Body of pancreas (tissue), 4 donors: ENCODE measurements around the gene NOD2. TPM values are rescaled to one million over a fixed set of nuclear protein-coding genes. Genes with fewer than 3 reads are reported as not detected.

Source experiments
- ATAC-seq: fragments of 150-250 bp; one replicate; pipeline ENCODE4 v1.9.1; 2016
- DNase-seq, 4 donors: peaks; one replicate each; pipeline ENCODE4 v3.0.0-alpha.2; 2019
- H3K27ac ChIP-seq, 4 donors: fragments of 200-600 bp; sonication (generic); 1 replicate in 3 of 4; 2 replicates in 1 of 4; pipeline versions ENCODE4 v1.5.1 to v1.6.1; 2016 to 2019; ENCODE audit warnings: mild to moderate bottlenecking in 1 of 4, mixed read lengths in 1 of 4, moderate library complexity in 1 of 4
- H3K27me3 ChIP-seq, 2 donors: fragments of 200-600 bp; sonication (generic); one replicate each; pipeline ENCODE4 v1.6.0; 2016; ENCODE audit warnings: mild to moderate bottlenecking in 1 of 2
- H3K36me3 ChIP-seq, 2 donors: fragments of 200-600 bp; sonication (generic); replicated peaks in 1 of 2; 2 replicates each; pipeline ENCODE4 v1.5.1; 2016; ENCODE audit warnings: low read depth in 2 of 2; ENCODE audit not compliant: insufficient read depth in 1 of 2
- H3K4me1 ChIP-seq: fragments of 200-600 bp; sonication (generic); one replicate; pipeline ENCODE4 v1.6.0; 2016
- H3K4me3 ChIP-seq, 2 donors: fragments of 200-600 bp; sonication (generic); 1 replicate in 1 of 2; 2 replicates in 1 of 2; pipeline ENCODE4 v1.5.1; 2016 to 2019
- H3K9me3 ChIP-seq, 3 donors: fragments of 200-600 bp; sonication (generic); 1 replicate in 2 of 3; 2 replicates in 1 of 3; pipeline ENCODE4 v1.5.1; 2016
- CTCF ChIP-seq, 7 experiments: fragments of 450-650 bp in 4 of 7; fragments of 200-600 bp in 3 of 7; sonication (generic) in 3 of 7; IDR thresholded peaks; one replicate each; pipeline ENCODE4 v1.5.1; 2016 to 2019; ENCODE audit warnings: antibody characterized with exemption in 7 of 7
- POLR2A ChIP-seq, 3 donors: fragments of 450-650 bp; IDR thresholded peaks; one replicate each; pipeline ENCODE4 v1.6.1; 2016; ENCODE audit warnings: antibody characterized with exemption in 3 of 3, mild to moderate bottlenecking in 2 of 3
- WGBS, 2 donors: methylation state at CpG; one replicate each; pipeline ENCODE4 v1.1.5; 2017; 5-methylcytosine and 5-hydroxymethylcytosine counted together
- intact Hi-C: fragments of 100-400 bp; cut with DNase I; formaldehyde crosslinking; loops from one replicate; pipeline ENCODE4 v1.15.1; 2023
- total RNA-seq, 2 donors: library from RNA; depleted of rRNA; stranded (reverse); fragments of >200 nt; gene quantifications; one replicate each; pipeline ENCODE4 v1.1.0, GENCODE V29; 2016

Gene NOD2
- total RNA-seq, 2 donors from 2014 or later = 0.33 to 1.8 TPM

- H3K9me3 ChIP-seq = no peaks in the 10 kb centered on the region
- DNase-seq = no peak
- no peak overlapping the region for H3K4me3 ChIP-seq
- H3K36me3 ChIP-seq = no peaks in the 10 kb centered on the region
- H3K27ac ChIP-seq = no peak overlapping the region
- no peak for ATAC-seq
- H3K4me1 ChIP-seq = peaks cover 5% of the 10 kb centered on the region
- intact Hi-C loops = no loop called here
- no peaks in the 10 kb centered on the region for H3K27me3 ChIP-seq
- 66 to 70% methylated on average over 16 of the region's 16 CpGs for WGBS, 2 donors
- TF ChIP-seq CTCF (IDR thresholded peaks at IDR 0.05) (no peak), POLR2A (IDR thresholded peaks at IDR 0.05) (no peak)
Observed at GRCh38 chr16:50718061-50718760, 24.8 kb downstream of the NOD2 start.

- no peak overlapping the region for H3K27ac ChIP-seq
- intact Hi-C loops = no loop called here
- no peak overlapping the region for H3K4me3 ChIP-seq
- H3K27me3 ChIP-seq = no peaks in the 10 kb centered on the region
- WGBS, 2 donors = 65 to 70% methylated on average over 9 of the region's 9 CpGs
- ATAC-seq = no peak
- peaks cover 5% of the 10 kb centered on the region for H3K4me1 ChIP-seq
- no peak for TF ChIP-seq POLR2A (IDR thresholded peaks at IDR 0.05)
- no peak for TF ChIP-seq CTCF (IDR thresholded peaks at IDR 0.05)
- DNase-seq = no peak
- H3K36me3 ChIP-seq = no peaks in the 10 kb centered on the region
- H3K9me3 ChIP-seq = no peaks in the 10 kb centered on the region
Observed at GRCh38 chr16:50718761-50719400, 25.5 kb downstream of the NOD2 start.

GRCh38 chr16:50719401-50720337 is 26.3 kb downstream of the NOD2 start:
- no peak overlapping the region for H3K27ac ChIP-seq
- no peaks in the 10 kb centered on the region for H3K27me3 ChIP-seq
- no peaks in the 10 kb centered on the region for H3K36me3 ChIP-seq
- peak in 3 of 4 donors; percentile 38 to 67 (median 60) for DNase-seq
- intact Hi-C loops = no loop called here
- H3K4me1 ChIP-seq = peaks cover 5% of the 10 kb centered on the region
- 47 to 73% methylated on average over 11 to 20 of the region's 20 CpGs for WGBS, 2 donors
- no peaks in the 10 kb centered on the region for H3K9me3 ChIP-seq
- ATAC-seq = peak; percentile 49
- H3K4me3 ChIP-seq = no peak overlapping the region
- TF ChIP-seq CTCF (IDR thresholded peaks at IDR 0.05) (no peak), POLR2A (IDR thresholded peaks at IDR 0.05) (no peak)

- H3K27ac ChIP-seq = peak overlapping the region in 1 of 4 donors; percentile 25
- H3K9me3 ChIP-seq = no peaks in the 10 kb centered on the region
- ATAC-seq (peak; percentile 64), DNase-seq (peak; percentile 43 to 56 (median 48))
- no peaks in the 10 kb centered on the region for H3K27me3 ChIP-seq
- no peak for TF ChIP-seq POLR2A (IDR thresholded peaks at IDR 0.05)
- TF ChIP-seq CTCF (IDR thresholded peaks at IDR 0.05) = no peak
- peaks cover 5% of the 10 kb centered on the region for H3K4me1 ChIP-seq
- WGBS, 2 donors = 68 to 69% methylated on average over 6 of the region's 6 CpGs
- intact Hi-C loops = no loop called here
- H3K36me3 ChIP-seq = no peaks in the 10 kb centered on the region
- H3K4me3 ChIP-seq = no peak overlapping the region
Observed at GRCh38 chr16:50721549-50722404, 28.4 kb downstream of the NOD2 start.
